Measurements from ENCODE around the gene RHBDD1.

DNA sequence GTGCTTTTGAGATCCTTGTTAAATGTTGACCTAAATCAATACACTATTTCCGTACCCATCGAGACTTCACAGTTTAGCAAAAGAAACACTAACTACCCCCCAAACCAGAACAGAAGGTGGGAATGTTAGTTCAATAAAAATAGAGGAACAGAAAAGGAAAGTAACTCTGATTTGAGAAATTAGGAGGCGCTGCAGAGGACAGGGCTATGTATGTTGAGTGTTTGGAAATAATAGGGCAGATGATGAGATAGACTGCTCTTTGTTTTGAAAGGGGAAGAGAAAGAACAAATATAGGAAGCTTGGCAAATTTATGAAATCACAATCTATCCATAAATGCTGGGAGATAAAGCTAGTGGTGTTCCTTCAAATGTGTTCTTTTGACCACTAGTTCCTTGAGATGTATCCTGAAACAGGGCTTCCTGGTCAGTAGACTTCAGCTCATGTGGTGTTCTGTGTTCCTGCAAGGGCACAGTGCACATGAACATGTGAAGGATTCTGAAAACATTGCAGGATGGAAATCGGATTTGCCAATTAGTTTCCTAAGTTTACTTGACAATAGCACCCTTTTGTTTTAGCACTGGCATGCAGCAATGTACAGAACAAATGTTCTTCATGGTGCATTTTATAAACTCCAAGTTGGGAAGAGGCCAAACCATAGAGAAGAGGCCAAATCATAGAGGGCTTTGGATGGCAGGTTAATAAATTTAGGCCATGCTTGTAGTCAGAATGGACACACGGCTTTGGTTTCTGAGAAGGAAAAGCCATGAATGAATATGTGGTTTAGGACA lies 39.8 kb downstream of the RHBDD1 start:
- TF ChIP-seq, protein P1, sequence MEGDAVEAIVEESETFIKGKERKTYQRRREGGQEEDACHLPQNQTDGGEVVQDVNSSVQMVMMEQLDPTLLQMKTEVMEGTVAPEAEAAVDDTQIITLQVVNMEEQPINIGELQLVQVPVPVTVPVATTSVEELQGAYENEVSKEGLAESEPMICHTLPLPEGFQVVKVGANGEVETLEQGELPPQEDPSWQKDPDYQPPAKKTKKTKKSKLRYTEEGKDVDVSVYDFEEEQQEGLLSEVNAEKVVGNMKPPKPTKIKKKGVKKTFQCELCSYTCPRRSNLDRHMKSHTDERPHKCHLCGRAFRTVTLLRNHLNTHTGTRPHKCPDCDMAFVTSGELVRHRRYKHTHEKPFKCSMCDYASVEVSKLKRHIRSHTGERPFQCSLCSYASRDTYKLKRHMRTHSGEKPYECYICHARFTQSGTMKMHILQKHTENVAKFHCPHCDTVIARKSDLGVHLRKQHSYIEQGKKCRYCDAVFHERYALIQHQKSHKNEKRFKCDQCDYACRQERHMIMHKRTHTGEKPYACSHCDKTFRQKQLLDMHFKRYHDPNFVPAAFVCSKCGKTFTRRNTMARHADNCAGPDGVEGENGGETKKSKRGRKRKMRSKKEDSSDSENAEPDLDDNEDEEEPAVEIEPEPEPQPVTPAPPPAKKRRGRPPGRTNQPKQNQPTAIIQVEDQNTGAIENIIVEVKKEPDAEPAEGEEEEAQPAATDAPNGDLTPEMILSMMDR (IDR thresholded peaks at IDR 0.05; ENCODE audit: insufficient read depth, low read length, poor library complexity, severe bottlenecking) = no peak
- TF ChIP-seq EZH2phosphoT487 (conservative IDR thresholded peaks at IDR 0.05; ENCODE audit: low read length) = no peak

Measured in SU-DHL-6 (cell line).